Uterus (tissue), 2 donors: ENCODE data around the gene GABRA5.

Experiments used
- CTCF ChIP-seq, 4 experiments: fragments of 200-600 bp in 2 of 4; fragments of 450-650 bp in 2 of 4; sonication (generic) in 2 of 4; IDR thresholded peaks; one replicate each; pipeline ENCODE4 v1.5.1; 2016 to 2019; ENCODE audit warnings: antibody characterized with exemption in 4 of 4, mild to moderate bottlenecking in 2 of 4, moderate library complexity in 1 of 4
- POLR2A ChIP-seq, 2 donors: fragments of 450-650 bp; IDR thresholded peaks; one replicate each; pipeline ENCODE4 v1.6.1; 2016; ENCODE audit warnings: antibody characterized with exemption in 2 of 2, mild to moderate bottlenecking in 1 of 2, moderate library complexity in 1 of 2

- no peak for TF ChIP-seq CTCF (IDR thresholded peaks at IDR 0.05)
- no peak for TF ChIP-seq POLR2A (IDR thresholded peaks at IDR 0.05)
Observed at GRCh38 chr15:26910715-26911114, 43.9 kb downstream of the GABRA5 start.
